ENCODE data around the gene HELZ.

DNA sequence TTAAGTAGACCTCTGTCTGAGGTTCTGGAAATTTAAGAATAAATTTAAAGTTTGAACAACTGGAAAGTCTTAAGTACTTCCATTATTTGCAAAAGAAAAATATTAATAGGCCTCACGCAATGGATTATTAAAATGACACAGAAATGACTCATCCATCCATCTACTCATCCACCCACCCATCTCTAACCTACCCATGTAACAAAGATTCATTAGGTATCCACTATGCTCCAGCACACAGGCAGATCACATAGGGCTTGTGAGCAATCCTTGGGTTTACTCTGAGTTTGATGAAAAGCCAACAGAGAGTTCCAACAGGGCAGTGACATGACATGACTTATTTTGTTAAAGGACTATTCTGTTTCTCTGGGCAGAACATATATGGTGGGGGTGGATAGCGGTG, 93.3 kb downstream of the HELZ start:
- TF ChIP-seq SIN3A (IDR thresholded peaks at IDR 0.05; ENCODE audit: low read depth) (no peak), POLR2AphosphoS5 (IDR thresholded peaks at IDR 0.05; ENCODE audit: low read depth, low read length) (no peak), ZFX (IDR thresholded peaks at IDR 0.05) (no peak), CEBPB (IDR thresholded peaks at IDR 0.05; ENCODE audit: low read depth) (no peak), TCF7L2 (IDR thresholded peaks at IDR 0.05; ENCODE audit: borderline replicate concordance, extremely low read depth, insufficient read depth, insufficient read length) (no peak), POLR2A (IDR thresholded peaks at IDR 0.05; ENCODE audit: borderline replicate concordance, extremely low read depth, insufficient read depth, insufficient read length) (no peak), EZH2phosphoT487 (IDR thresholded peaks at IDR 0.05; ENCODE audit: borderline replicate concordance) (no peak), YY1 (IDR thresholded peaks at IDR 0.05; ENCODE audit: extremely low read depth, insufficient replicate concordance, low read depth, low read length) (no peak), FOSL1 (IDR thresholded peaks at IDR 0.05; ENCODE audit: low read depth) (peak; percentile 77)
- TF ChIP-seq, protein P1, sequence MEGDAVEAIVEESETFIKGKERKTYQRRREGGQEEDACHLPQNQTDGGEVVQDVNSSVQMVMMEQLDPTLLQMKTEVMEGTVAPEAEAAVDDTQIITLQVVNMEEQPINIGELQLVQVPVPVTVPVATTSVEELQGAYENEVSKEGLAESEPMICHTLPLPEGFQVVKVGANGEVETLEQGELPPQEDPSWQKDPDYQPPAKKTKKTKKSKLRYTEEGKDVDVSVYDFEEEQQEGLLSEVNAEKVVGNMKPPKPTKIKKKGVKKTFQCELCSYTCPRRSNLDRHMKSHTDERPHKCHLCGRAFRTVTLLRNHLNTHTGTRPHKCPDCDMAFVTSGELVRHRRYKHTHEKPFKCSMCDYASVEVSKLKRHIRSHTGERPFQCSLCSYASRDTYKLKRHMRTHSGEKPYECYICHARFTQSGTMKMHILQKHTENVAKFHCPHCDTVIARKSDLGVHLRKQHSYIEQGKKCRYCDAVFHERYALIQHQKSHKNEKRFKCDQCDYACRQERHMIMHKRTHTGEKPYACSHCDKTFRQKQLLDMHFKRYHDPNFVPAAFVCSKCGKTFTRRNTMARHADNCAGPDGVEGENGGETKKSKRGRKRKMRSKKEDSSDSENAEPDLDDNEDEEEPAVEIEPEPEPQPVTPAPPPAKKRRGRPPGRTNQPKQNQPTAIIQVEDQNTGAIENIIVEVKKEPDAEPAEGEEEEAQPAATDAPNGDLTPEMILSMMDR (IDR thresholded peaks at IDR 0.05 in 2 of 3, conservative IDR thresholded peaks at IDR 0.05 in 1 of 3; ENCODE audit: borderline replicate concordance in 1 of 3, insufficient read depth in 1 of 3, low read depth in 2 of 3, low read length in 2 of 3): no peak
- TF ChIP-seq, protein P2, sequence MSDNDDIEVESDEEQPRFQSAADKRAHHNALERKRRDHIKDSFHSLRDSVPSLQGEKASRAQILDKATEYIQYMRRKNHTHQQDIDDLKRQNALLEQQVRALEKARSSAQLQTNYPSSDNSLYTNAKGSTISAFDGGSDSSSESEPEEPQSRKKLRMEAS (IDR thresholded peaks at IDR 0.05): no peak
- TF ChIP-seq, protein P3, sequence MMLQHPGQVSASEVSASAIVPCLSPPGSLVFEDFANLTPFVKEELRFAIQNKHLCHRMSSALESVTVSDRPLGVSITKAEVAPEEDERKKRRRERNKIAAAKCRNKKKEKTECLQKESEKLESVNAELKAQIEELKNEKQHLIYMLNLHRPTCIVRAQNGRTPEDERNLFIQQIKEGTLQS (IDR thresholded peaks at IDR 0.05): no peak
